Right atrium auricular region (tissue), 2 donors: ENCODE measurements around the gene ARF1. TPM values are rescaled to one million over a fixed set of nuclear protein-coding genes. Genes with fewer than 3 reads are reported as not detected.

Experiments used
- DNase-seq: peaks from one replicate; pipeline ENCODE4 v3.0.0-alpha.2; 2019; ENCODE audit warnings: low spot score
- H3K27ac ChIP-seq, 2 donors: fragments of 200-600 bp; sonication (generic); 1 replicate in 1 of 2; 2 replicates in 1 of 2; pipeline ENCODE4 v1.5.1; 2016 to 2019
- H3K27me3 ChIP-seq, 2 donors: fragments of 200-600 bp; sonication (generic); one replicate each; pipeline versions ENCODE4 v1.5.1 to v1.6.0; 2017 to 2019
- H3K36me3 ChIP-seq: fragments of 200-600 bp; sonication (generic); one replicate; pipeline ENCODE4 v1.5.1; 2016
- H3K4me1 ChIP-seq, 2 donors: fragments of 200-600 bp; sonication (generic); one replicate each; pipeline versions ENCODE4 v1.5.1 to v1.6.0; 2017 to 2019
- H3K4me3 ChIP-seq, 2 donors: fragments of 200-600 bp; sonication (generic); 1 replicate in 1 of 2; 2 replicates in 1 of 2; pipeline ENCODE4 v1.5.1; 2017 to 2019; ENCODE audit warnings: mild to moderate bottlenecking in 1 of 2, moderate library complexity in 1 of 2
- H3K9me3 ChIP-seq, 2 donors: fragments of 200-600 bp; sonication (generic); one replicate each; pipeline ENCODE4 v1.5.1; 2019
- total RNA-seq, 2 donors: library from RNA; depleted of rRNA; stranded (reverse); fragments of >200 nt; gene quantifications; one replicate each; pipeline ENCODE4 v1.1.0, GENCODE V29; 2016
- TF ChIP-seq, protein P1 (sequence below), 2 donors: fragments of 200-600 bp; sonication (generic); IDR thresholded peaks; one replicate each; pipeline ENCODE4 v1.5.1; 2019; ENCODE audit warnings: antibody characterized with exemption in 2 of 2

Gene ARF1
- total RNA-seq, 2 donors from 2014 or later = 375 to 422 TPM

DNA sequence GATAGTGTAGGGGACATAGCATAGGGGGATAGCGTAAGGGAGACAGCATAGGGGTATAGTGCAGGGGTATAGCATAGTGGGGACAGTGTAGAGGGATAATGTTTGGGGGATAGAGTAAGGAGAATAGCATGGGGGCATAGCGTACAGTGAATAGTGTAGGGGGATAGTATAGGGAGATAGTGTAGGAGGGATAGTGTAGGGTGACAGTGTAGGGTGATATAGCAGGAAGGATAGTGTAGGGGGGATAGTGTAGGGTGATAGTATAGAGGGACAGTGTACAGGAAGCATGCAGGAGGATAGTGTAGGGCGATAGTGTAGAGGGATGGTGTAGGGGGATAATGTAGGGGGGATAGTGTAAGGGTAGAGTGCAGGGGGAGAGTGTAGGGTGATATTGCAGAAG lies 11.7 kb upstream of the ARF1 start:
- H3K9me3 ChIP-seq = no peaks in the 10 kb centered on the region
- no peaks in the 10 kb centered on the region for H3K4me1 ChIP-seq
- TF ChIP-seq, protein P1, sequence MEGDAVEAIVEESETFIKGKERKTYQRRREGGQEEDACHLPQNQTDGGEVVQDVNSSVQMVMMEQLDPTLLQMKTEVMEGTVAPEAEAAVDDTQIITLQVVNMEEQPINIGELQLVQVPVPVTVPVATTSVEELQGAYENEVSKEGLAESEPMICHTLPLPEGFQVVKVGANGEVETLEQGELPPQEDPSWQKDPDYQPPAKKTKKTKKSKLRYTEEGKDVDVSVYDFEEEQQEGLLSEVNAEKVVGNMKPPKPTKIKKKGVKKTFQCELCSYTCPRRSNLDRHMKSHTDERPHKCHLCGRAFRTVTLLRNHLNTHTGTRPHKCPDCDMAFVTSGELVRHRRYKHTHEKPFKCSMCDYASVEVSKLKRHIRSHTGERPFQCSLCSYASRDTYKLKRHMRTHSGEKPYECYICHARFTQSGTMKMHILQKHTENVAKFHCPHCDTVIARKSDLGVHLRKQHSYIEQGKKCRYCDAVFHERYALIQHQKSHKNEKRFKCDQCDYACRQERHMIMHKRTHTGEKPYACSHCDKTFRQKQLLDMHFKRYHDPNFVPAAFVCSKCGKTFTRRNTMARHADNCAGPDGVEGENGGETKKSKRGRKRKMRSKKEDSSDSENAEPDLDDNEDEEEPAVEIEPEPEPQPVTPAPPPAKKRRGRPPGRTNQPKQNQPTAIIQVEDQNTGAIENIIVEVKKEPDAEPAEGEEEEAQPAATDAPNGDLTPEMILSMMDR (IDR thresholded peaks at IDR 0.05) = no peak
- DNase-seq = no peak
- peaks cover 0 to 5% of the 10 kb centered on the region in 2 donors for H3K27me3 ChIP-seq
- no peaks in the 10 kb centered on the region for H3K36me3 ChIP-seq
- no peak overlapping the region for H3K4me3 ChIP-seq
- no peak overlapping the region for H3K27ac ChIP-seq

DNA sequence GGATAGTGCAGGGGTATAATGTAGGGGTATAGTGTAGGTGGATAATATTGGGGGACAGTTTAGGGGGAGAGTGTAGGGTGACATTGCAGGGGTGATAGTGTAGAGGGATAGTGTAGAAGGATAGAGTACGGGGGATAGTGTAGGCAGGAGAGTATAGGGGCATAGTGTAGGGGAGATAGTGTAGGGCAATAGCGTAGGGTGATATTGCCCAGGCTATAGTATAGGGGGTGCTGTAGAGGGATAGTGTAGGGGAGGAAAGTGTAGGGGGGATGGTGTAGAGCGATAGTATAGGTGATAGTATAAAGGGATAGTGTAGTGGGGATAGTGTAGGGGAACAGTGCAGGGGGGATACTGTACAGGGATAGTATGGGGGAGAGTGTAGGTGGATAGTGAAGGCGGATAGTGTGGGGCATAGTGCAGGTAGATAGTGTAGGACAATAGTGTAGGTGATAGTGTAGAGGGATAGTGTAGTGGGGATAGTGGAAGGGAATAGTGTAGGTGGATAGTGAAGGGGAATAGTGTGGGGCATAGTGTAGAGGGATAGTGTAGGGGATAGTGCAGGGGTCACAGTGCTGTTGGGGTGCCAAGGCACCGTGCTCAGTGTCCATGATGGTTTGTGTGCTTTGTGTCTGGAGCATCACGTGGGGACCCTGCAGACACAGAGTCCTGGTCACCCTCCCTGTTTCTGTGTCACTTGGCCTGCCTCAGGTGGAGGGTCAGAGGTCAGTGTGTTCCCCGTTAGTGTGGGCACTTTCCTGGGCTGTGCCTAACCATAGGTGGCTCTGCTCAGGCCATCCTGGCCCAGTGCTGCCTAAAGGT lies 10.5 kb upstream of the ARF1 start:
- no peaks in the 10 kb centered on the region for H3K36me3 ChIP-seq
- H3K4me1 ChIP-seq = no peaks in the 10 kb centered on the region
- no peak overlapping the region for H3K27ac ChIP-seq
- H3K27me3 ChIP-seq = peaks cover 0 to 4% of the 10 kb centered on the region in 2 donors
- no peaks in the 10 kb centered on the region for H3K9me3 ChIP-seq
- TF ChIP-seq, protein P1 (IDR thresholded peaks at IDR 0.05) = no peak
- DNase-seq = no peak
- no peak overlapping the region for H3K4me3 ChIP-seq

DNA sequence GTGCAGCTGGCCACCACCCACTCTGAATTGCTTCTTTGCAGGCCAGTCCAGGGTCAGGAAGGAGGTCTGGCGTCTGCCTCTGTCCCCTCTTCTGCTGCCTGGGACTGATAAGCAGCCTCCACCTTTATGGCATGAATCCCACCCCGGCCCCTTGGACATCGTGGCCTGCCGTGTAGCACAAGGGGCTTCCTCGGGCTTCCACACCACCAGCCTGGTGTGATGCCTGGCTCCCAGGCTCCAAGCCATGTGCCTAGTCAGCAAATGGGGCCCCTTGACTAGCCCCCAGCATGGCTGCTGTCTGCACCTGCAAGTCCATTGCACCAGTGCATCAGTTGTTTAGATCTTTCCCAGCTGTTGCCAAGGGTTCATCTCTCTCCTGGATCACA lies 9.9 kb upstream of the ARF1 start:
- H3K27me3 ChIP-seq = peaks cover 0 to 4% of the 10 kb centered on the region in 2 donors
- no peaks in the 10 kb centered on the region for H3K9me3 ChIP-seq
- H3K36me3 ChIP-seq = no peaks in the 10 kb centered on the region
- H3K4me1 ChIP-seq = no peaks in the 10 kb centered on the region
- TF ChIP-seq, protein P1 (IDR thresholded peaks at IDR 0.05) = no peak
- DNase-seq = no peak
- H3K4me3 ChIP-seq = no peak overlapping the region
- H3K27ac ChIP-seq = no peak overlapping the region

DNA sequence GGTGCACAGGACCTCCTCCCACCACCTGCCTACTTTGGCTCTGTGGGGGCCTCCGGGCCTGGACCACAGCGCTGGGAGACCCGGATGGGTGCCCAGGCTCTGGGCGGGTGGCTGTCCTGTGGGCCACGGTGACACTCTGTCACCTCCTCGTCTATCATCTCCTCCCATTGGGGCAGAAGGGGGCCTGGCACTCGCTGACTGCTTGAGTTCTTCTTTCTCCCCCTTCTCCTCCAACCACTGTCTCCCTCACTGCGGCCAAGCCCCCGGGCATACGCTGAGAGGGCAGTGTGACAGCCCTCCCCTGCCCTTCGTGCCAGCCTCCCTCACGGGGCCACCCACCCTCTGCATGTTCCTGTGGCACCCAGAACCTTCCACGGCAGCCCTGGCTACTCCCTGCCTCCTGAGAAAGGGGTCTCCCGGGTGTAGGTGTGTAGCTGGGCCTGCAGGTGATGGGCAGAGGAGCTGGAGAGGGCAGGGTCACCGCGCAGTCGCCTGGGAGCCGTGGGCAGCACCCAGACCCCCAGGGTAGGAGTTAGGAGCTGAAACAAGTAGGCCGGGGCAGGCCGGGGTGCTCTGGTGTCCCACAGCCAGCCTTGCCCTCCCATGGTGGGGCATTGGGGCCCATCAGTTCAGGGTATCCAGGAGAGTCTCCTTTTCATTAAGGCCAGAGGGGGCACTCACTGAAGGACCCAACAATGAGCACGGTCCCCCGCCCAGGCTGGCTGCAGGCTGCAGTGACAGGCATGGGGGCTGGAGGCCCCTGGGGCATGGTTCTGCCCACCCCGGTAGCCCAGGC lies 9.2 kb upstream of the ARF1 start:
- DNase-seq = no peak
- TF ChIP-seq, protein P1 (IDR thresholded peaks at IDR 0.05) = no peak

DNA sequence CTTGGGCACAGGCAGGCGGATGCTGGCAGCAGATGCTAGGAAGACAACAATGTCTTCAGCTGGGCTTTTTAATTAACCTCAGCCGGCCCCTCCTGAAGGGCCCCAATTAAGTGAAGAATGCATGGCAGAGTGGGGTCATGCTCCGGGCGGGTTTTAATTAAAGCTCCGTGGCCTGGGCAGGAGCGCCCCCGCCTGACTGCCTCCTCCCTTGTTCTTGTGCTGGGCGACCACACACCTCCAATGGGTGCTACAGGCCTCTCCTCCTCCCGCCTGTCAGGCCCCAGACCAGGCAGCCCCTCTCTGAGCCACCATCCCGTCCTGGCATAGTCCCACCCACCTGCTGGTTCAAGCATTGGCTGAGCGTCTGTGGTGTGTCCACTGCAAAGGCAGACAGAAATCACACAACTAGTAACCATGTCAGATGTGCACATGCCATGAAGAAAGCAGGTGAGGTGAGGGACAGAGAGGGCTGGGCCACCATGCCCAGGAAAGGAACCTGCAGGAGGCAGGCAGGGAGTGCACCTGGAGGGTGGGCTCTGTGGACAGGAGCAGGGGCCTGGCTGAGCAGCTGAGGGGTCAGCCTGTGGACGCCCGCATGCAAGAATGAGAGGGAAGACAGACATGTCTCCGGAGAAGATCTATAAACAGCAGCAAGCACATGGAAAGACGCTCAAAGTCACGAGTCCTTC lies 8.5 kb upstream of the ARF1 start:
- H3K4me1 ChIP-seq = no peaks in the 10 kb centered on the region
- no peaks in the 10 kb centered on the region for H3K36me3 ChIP-seq
- no peak overlapping the region for H3K27ac ChIP-seq
- no peak overlapping the region for H3K4me3 ChIP-seq
- TF ChIP-seq, protein P1 (IDR thresholded peaks at IDR 0.05) = no peak
- H3K27me3 ChIP-seq = no peaks in the 10 kb centered on the region
- H3K9me3 ChIP-seq = no peaks in the 10 kb centered on the region
- DNase-seq = no peak

More for the DNA sequence above, 9.2 kb upstream of the ARF1 start:
- Histone ChIP-seq H3K27me3 (peaks cover 0 to 1% of the 10 kb centered on the region in 2 donors), H3K4me3 (no peak overlapping the region), H3K4me1 (no peaks in the 10 kb centered on the region), H3K36me3 (no peaks in the 10 kb centered on the region), H3K9me3 (no peaks in the 10 kb centered on the region), H3K27ac (no peak overlapping the region)
